AG04450 (cell line): Measurements from ENCODE around the gene ZNF512. TPM values are rescaled to one million over a fixed set of nuclear protein-coding genes. Genes with fewer than 3 reads are reported as not detected.
A peak's percentile ranks its signal among the peaks of the same experiment; 100 is the strongest.

ENCODE experiments used
- CTCF ChIA-PET: fragments of 300-600, 350-600 bp; formaldehyde crosslinking; extraction: SDS; loops from one replicate; lab custom pipeline; 2022; ENCODE audit warnings: antibody characterized with exemption, inconsistent platforms; lab: Charles Lee
- POLR2A ChIA-PET: fragments of 350-600 bp; formaldehyde crosslinking; extraction: SDS; loops from one replicate; lab custom pipeline; 2021; ENCODE audit warnings: antibody characterized with exemption, inconsistent platforms; lab: Yijun Ruan, JAX
- DNase-seq: peaks from one replicate; pipeline ENCODE4 v3.0.0-alpha.2; 2011; ENCODE audit warnings: low read depth, low spot score
- H3K27ac ChIP-seq: one replicate; pipeline ENCODE4 v1.5.1; 2012; ENCODE audit warnings: low read depth, low read length, control low read depth
- H3K27me3 ChIP-seq: one replicate; pipeline ENCODE4 v1.6.0; 2012; ENCODE audit warnings: low read length; ENCODE audit not compliant: control insufficient read depth, insufficient read depth
- H3K4me3 ChIP-seq: 2 replicates; pipeline ENCODE4 v1.5.1; 2011; ENCODE audit warnings: mild to moderate bottlenecking, low read depth, low read length, control low read depth
- H3K9me3 ChIP-seq: 2 replicates; pipeline ENCODE4 v1.5.1; 2012; ENCODE audit warnings: low read length; ENCODE audit not compliant: control insufficient read depth, insufficient read depth
- polyA plus RNA-seq: library from polyadenylated mRNA; depleted of rRNA; stranded (reverse); fragments of >200 nt; gene quantifications from 2 replicates; pipeline ENCODE4 v1.2.3, GENCODE V29; 2011
- TF ChIP-seq, protein P1 (sequence below): IDR thresholded peaks from 2 replicates; pipeline ENCODE4 v1.5.1; 2011; ENCODE audit warnings: low read depth, low read length, control low read depth, inconsistent platforms

The ZNF512 gene
- polyA plus RNA-seq, 1 experiment: 63.7 TPM

- Histone ChIP-seq H3K4me3 (no peak overlapping the region), H3K27me3 (no peaks in the 10 kb centered on the region), H3K9me3 (no peaks in the 10 kb centered on the region), H3K27ac (peak overlapping the region; percentile 31)
- ChIA-PET POLR2A (no interaction called here), CTCF (no interaction called here)
- DNase-seq: no peak
- TF ChIP-seq, protein P1, sequence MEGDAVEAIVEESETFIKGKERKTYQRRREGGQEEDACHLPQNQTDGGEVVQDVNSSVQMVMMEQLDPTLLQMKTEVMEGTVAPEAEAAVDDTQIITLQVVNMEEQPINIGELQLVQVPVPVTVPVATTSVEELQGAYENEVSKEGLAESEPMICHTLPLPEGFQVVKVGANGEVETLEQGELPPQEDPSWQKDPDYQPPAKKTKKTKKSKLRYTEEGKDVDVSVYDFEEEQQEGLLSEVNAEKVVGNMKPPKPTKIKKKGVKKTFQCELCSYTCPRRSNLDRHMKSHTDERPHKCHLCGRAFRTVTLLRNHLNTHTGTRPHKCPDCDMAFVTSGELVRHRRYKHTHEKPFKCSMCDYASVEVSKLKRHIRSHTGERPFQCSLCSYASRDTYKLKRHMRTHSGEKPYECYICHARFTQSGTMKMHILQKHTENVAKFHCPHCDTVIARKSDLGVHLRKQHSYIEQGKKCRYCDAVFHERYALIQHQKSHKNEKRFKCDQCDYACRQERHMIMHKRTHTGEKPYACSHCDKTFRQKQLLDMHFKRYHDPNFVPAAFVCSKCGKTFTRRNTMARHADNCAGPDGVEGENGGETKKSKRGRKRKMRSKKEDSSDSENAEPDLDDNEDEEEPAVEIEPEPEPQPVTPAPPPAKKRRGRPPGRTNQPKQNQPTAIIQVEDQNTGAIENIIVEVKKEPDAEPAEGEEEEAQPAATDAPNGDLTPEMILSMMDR: no peak
These were observed 23.8 kb downstream of the ZNF512 start for GRCh38 chr2:27606611-27607010.

DNA sequence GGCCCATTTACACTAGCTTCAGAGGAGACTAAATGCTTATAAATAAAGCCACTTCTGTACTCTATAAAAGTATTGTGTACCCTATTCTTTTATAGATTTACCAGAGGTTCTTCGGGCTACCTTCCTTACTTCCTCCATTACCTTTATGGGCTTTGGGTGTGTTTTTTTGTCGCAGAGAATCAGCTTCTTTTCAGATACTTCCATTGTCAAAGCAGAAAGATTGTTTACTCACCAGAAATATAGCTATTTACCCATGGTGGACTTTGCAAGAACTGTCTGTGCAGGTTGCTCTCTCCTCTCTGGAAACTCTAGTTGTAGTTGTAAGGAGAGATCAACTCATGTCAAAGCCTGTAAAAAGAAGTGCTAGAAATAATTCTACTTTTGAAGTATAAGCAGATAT is 31.1 kb downstream of the ZNF512 start:
- no peaks in the 10 kb centered on the region for H3K27me3 ChIP-seq
- CTCF ChIA-PET: no interaction called here
- POLR2A ChIA-PET: no interaction called here
- H3K27ac ChIP-seq: no peak overlapping the region
- TF ChIP-seq, protein P1: no peak
- no peaks in the 10 kb centered on the region for H3K9me3 ChIP-seq
- H3K4me3 ChIP-seq: no peak overlapping the region
- DNase-seq: no peak

- CTCF ChIA-PET: no interaction called here
- no peak for DNase-seq
- Histone ChIP-seq H3K27me3 (no peaks in the 10 kb centered on the region), H3K27ac (no peak overlapping the region), H3K4me3 (no peak overlapping the region), H3K9me3 (no peaks in the 10 kb centered on the region)
- POLR2A ChIA-PET: no interaction called here
- TF ChIP-seq, protein P1: no peak
These were observed 32.5 kb downstream of the ZNF512 start for GRCh38 chr2:27615316-27615715.

DNA sequence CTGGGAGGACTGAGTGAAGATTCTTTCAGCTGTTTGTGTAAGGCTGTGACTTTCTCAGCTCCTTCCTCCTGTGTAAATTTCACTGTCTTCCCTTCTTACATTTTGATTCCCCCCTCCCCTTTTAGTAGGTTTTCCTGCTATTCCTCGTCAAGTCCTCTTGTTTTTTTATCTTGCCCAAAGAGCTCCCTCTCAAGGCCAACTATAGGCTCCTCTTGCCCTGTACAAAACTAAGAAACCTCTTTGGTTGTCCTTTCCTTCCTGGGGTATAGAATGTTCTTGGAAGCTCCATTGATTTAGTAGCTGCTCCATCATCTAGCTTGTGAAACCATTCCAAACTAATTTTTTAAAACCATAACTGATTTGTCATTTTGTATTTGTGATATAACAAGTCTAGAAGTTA is 38.7 kb downstream of the ZNF512 start:
- Histone ChIP-seq H3K27me3 (no peaks in the 10 kb centered on the region), H3K9me3 (no peaks in the 10 kb centered on the region), H3K27ac (no peak overlapping the region), H3K4me3 (no peak overlapping the region)
- DNase-seq: no peak
- CTCF ChIA-PET: interaction anchor here (1.0 kb wide), 1 partner anchor 62 kb away, joined by 3 read pairs; no protein-coding TSS in a partner anchor
- POLR2A ChIA-PET: no interaction called here
- TF ChIP-seq, protein P1: no peak

DNA sequence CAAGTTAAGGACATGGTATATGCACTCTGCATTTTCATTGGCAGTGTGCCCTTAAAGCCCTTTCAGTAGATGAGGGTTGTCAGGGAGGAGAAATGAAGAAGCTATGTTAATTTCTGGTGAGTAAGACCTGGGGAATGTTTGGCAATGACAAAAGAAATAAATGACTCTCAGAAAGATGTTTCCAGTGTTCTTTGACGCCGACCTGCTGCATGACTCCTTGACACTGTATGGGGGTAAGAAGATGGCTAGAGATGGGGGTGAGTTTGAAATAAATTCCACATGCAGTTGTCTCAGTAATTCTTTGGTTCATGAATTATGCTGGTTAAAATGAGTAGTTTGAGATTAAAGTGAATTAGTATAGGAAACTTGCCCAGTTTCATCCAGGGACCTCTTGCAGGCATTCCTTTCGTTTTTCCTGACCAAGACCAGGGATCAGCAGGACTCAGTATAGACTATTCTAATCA is 40.1 kb downstream of the ZNF512 start:
- TF ChIP-seq, protein P1: no peak
- POLR2A ChIA-PET: no interaction called here
- H3K27me3 ChIP-seq: no peaks in the 10 kb centered on the region
- DNase-seq: peak; percentile 42
- H3K9me3 ChIP-seq: no peaks in the 10 kb centered on the region
- CTCF ChIA-PET: interaction anchor here (1.4 kb wide), 1 partner anchor 60 kb away, joined by 3 read pairs; no protein-coding TSS in a partner anchor
- H3K4me3 ChIP-seq: no peak overlapping the region
- H3K27ac ChIP-seq: no peak overlapping the region
